Skeletal muscle tissue (tissue), 4 donors: ENCODE data around the gene CRYBG2. TPM values are rescaled to one million over a fixed set of nuclear protein-coding genes. Genes with fewer than 3 reads are reported as not detected.
"Not testable (repeated sequence)": the region's sequence is repeated elsewhere in the genome, so short reads cannot be mapped to it uniquely, and the experiment has no call there.

Source experiments
- H3K27ac ChIP-seq: one replicate; pipeline ENCODE4 v1.7.0; 2013; ENCODE audit warnings: mild to moderate bottlenecking, low read depth, low read length, inconsistent platforms
- H3K27me3 ChIP-seq, 3 donors: one replicate each; pipeline ENCODE4 v1.7.0; 2013; ENCODE audit warnings: low read length in 3 of 3; ENCODE audit not compliant: control insufficient read depth in 3 of 3, insufficient read depth in 3 of 3
- H3K36me3 ChIP-seq, 3 donors: one replicate each; pipeline ENCODE4 v1.7.0; 2013; ENCODE audit warnings: low read length in 3 of 3; ENCODE audit not compliant: control insufficient read depth in 3 of 3, insufficient read depth in 3 of 3
- H3K4me1 ChIP-seq, 3 donors: one replicate each; pipeline ENCODE4 v1.7.0; 2013; ENCODE audit warnings: low read length in 3 of 3, mild to moderate bottlenecking in 3 of 3; ENCODE audit not compliant: control insufficient read depth in 3 of 3, insufficient read depth in 3 of 3
- H3K4me3 ChIP-seq, 3 donors: one replicate each; pipeline ENCODE4 v1.7.0; 2013; ENCODE audit warnings: low read length in 3 of 3
- H3K9ac ChIP-seq, 3 donors: one replicate each; pipeline ENCODE4 v1.7.0; 2013; ENCODE audit warnings: low read length in 3 of 3, mild to moderate bottlenecking in 3 of 3, moderate library complexity in 2 of 3, low read depth in 1 of 3
- H3K9me3 ChIP-seq, 3 donors: one replicate each; pipeline ENCODE4 v1.7.0; 2013; ENCODE audit warnings: low read length in 3 of 3; ENCODE audit not compliant: control insufficient read depth in 3 of 3
- total RNA-seq: library from RNA; depleted of rRNA; stranded (reverse); fragments of >200 nt; gene quantifications from one replicate; pipeline ENCODE4 v1.2.3, GENCODE V29; 2014
- donor health status: Osteomylitis.

CRYBG2 gene
- total RNA-seq, 1 donor from 2014 or later, result not detected

DNA sequence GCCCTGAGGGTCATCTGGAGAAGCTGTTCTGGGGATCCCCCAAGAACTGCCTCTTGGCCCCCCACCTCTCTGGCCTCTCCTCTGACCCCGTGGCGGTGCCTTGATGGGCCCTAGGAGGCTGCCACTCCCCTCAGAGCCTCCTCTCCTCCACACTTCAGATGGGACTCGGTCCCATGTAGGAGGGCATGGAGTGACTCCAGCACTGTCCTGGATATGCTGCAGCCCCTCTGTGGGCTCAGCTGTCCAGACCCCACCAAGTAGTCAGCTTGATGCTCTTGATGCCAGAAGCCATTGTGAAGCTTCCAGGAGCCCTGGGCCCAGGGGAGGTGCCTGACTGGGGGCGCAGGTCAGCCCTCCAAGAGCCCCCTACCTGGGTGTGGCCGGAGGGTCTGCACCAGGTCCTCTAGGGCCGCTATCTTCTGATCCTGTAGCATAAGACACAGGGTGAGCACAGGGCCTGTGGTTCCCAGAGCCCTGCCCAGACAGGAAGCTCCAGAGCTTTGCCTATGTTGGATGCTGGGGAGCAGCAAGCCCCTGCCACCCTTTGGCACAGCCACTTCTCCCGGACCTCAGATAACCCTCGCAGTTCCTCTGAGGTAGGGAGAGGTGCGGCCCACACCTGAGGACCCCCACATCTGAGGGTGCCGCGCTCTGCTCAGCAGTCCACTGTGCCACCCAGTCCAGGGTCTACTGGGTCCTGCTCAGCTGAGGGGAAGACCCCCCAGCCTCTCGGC, 56.7 kb downstream of the CRYBG2 start:
- Histone ChIP-seq H3K4me3 (no peak overlapping the region), H3K9ac (no peak overlapping the region), H3K9me3 (no peaks in the 10 kb centered on the region), H3K27me3 (no peaks in the 10 kb centered on the region), H3K4me1 (peaks cover 0 to 4% (median 0%) of the 10 kb centered on the region in 3 donors), H3K27ac (no peak overlapping the region), H3K36me3 (peaks cover 0 to 2% (median 0%) of the 10 kb centered on the region in 3 donors)

DNA sequence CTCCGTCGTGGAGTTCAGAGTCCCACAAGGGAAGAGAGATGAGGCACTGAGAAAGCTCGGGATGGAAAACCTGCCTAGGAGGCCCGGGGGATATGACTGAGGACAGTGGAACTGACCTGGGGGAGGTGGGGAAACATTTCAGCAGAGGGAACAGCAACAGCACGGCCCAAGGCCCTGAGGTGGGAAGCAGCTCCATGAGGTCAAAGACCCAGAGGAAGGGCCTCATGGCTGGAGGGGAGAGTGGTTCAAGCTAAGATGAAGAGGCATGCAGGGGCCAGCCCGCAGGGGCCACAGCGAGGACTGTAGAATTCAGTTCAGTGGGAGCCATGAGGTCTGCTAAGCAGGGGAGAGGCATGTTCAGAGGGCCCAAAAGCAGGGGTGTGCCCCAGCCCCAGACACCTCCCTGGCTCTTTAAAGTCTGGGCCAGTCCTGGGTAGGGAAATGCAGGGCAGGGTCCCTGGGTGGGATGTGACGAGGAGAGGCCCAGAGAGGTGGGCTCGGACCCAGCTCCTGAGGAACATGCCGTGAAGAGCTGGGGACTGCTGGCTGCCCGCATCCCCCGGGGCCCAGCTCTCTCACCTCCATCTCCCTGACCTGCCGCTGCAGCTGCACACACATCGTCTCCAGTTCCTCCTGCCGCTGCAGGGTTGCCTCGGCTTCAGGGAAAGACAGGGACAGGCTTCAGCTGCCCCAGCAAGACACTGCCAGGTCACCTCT, 57.4 kb downstream of the CRYBG2 start:
- Histone ChIP-seq H3K9me3 (no peaks in the 10 kb centered on the region), H3K4me3 (no peak overlapping the region), H3K27ac (no peak overlapping the region), H3K9ac (no peak overlapping the region), H3K27me3 (no peaks in the 10 kb centered on the region), H3K36me3 (peaks cover 0 to 2% (median 0%) of the 10 kb centered on the region in 3 donors), H3K4me1 (peaks cover 1 to 7% (median 5%) of the 10 kb centered on the region in 3 donors)

DNA sequence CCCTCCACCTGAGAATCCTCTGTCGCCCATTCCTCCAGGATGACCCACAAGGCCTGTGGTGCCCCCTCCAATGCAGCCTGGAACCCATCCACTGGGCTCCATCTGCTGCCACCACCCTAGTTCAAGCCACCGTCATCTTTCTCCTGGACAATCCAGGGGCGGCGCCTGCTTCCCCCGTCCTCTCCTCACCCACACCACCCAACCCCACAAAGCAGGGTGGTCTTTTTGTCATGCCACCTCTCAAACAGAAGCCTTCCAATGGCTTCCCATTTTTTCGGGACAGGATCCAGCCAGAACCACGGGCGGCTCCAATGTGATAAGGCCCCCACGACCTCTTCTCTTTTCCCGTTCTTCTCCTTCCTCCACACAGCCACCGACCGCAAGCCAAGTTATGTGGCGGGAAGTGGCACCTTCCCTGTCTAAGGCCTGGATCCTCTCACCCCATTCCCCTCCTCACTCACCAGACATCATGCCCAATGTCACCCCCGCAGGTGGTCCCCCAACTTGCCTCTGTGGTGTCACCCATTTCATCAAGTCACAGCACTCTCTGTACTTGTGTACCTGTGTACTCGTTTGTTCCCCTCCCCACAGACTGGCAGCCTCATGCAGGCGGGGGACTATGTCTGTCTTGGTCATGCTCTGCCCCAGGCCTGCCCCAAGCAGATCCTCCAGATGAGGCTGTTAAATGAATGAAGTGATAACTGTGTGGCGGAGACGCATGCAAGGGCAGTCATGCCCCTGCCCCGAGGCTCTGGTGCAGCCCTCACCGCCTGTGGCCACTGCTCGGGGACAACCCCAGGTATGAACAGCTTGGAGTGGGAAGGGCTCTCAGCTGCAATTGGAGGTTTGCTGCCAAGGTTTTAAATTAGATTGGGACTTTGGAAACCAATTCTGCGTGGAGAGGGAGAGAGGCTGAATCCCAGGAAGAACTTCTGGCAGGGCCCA, 58.5 kb downstream of the CRYBG2 start:
- Histone ChIP-seq H3K4me1 (peaks cover 9 to 16% (median 11%) of the 10 kb centered on the region in 3 donors), H3K36me3 (no peaks in the 10 kb centered on the region), H3K27ac (no peak overlapping the region), H3K27me3 (no peaks in the 10 kb centered on the region), H3K9me3 (no peaks in the 10 kb centered on the region), H3K9ac (no peak overlapping the region), H3K4me3 (no peak overlapping the region)

DNA sequence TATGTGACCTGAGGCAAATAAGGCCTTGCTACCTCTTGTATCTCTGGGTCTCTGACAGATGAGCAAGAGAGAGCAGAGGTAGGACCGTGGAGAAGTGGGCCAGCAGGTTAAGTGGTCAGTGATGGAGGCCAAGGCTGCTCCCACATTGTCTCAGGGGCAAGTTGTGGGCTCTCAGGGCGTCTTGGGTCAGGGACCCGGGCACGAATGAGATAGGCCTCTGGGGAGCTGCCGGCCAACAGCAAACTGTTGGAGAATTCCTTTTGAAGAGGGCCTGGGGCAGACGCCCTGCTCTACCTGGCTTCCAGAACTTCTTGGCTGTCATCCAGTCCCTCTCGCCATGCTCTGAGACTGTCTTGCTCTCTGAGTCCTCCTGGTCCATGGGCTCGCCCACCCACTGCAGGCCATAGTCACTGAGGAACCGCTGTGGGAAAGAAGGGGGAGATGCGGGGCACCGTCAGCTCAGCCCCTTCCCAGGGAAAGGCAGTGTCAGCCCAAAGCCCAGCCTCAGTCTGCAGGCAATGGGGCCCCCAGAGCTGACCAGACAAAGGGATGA, 59.9 kb downstream of the CRYBG2 start:
- Histone ChIP-seq H3K4me3 (no peak overlapping the region), H3K27me3 (no peaks in the 10 kb centered on the region), H3K9ac (peak overlapping the region in 1 of 3 donors; percentile 23), H3K4me1 (peaks cover 14 to 31% (median 20%) of the 10 kb centered on the region in 3 donors), H3K9me3 (no peaks in the 10 kb centered on the region), H3K36me3 (no peaks in the 10 kb centered on the region), H3K27ac (no peak overlapping the region)

DNA sequence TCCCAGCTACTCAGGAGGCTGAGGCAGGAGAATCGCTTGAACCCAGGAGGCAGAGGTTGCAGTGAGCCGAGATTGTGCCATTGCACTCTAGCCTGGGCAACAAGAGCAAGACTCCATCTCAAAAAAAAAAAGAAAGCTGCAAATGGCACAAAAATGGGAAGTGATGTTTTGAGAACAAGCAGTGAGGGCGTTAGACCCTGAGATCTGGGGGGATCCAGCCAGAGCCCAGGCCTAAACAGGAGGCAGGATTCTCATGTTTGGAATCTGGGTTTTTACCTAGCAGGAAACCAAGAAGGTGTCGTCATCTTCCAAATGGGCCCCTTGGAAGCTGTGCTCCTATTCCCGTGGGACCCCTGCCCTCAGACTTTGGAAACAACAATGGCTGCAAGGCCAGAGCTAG, 61.2 kb downstream of the CRYBG2 start:
- H3K9ac ChIP-seq, H3K4me3 ChIP-seq, H3K27ac ChIP-seq, H3K9me3 ChIP-seq, H3K27me3 ChIP-seq, H3K36me3 ChIP-seq: not testable (repeated sequence)
- peaks cover 22 to 43% (median 23%) of the 10 kb centered on the region in 3 donors for H3K4me1 ChIP-seq

DNA sequence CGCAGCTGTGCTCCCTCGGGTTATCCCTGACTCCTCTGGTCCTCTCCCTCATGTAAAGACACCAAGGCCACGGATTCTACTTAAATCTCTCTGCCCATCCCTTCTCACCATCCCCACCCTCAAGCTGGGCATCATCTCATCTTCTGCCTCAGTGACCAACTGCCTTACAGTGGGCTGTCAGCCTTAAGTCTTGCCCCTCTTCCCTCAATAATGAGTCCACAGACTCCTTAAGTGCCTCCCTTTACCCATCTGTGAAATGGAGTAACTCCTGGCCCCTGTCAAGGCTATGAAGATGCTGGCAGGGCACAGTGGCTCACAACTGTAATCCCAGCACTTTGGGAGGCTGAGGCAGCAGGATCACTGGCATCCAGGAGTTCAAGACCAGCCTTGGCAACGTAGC, 62.0 kb downstream of the CRYBG2 start:
- Histone ChIP-seq H3K27ac (no peak overlapping the region), H3K4me1 (peaks cover 27 to 51% (median 31%) of the 10 kb centered on the region in 3 donors), H3K4me3 (no peak overlapping the region), H3K36me3 (no peaks in the 10 kb centered on the region), H3K9me3 (no peaks in the 10 kb centered on the region), H3K27me3 (no peaks in the 10 kb centered on the region), H3K9ac (no peak overlapping the region)

DNA sequence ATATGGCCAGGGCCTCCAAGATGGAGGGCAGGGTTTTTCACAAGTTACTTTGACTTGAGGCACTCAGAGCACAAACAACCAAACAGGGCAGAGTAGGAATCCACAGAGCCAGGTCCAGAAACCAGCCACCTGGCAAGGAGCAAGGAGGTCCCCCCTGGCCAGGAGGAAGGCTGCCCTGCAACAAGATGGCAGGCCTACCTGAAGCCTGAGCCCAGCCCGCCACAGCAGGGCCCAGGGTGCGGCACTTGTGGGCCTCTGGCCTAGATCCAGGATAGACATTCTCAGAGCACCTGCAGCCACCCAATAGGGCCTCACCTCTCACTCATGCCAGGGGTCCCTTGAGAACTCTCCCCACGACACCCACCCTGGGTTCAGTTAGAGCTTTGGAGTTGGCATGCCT, 62.5 kb downstream of the CRYBG2 start:
- Histone ChIP-seq H3K9ac (no peak overlapping the region), H3K27ac (no peak overlapping the region), H3K36me3 (no peaks in the 10 kb centered on the region), H3K9me3 (no peaks in the 10 kb centered on the region), H3K4me3 (no peak overlapping the region), H3K4me1 (peaks cover 30 to 55% (median 34%) of the 10 kb centered on the region in 3 donors), H3K27me3 (no peaks in the 10 kb centered on the region)

DNA sequence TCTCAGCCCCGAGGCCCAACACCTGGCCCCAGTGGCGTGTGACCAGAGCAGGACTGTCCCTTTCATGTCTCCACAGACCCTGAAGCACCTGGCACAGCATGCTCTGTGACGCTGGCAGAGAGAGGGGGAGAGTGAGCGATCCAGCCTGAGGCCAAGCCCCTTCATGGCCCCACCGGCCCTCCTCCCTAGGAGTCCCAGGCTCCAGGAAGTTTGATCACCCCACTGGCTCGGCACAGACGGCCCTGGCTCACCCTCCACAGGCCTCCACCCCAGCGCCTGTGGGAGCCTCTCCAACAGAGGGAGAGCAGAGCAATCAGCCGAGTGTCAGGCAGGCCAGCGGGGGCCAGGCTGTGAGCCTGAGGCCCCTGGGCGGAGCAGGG, 63.1 kb downstream of the CRYBG2 start:
- Histone ChIP-seq H3K4me1 (peaks cover 35 to 60% (median 39%) of the 10 kb centered on the region in 3 donors), H3K27ac (peak overlapping the region; percentile 45), H3K9ac (peak overlapping the region in 2 of 3 donors; percentile 3 to 25), H3K4me3 (no peak overlapping the region), H3K27me3 (no peaks in the 10 kb centered on the region), H3K9me3 (no peaks in the 10 kb centered on the region), H3K36me3 (no peaks in the 10 kb centered on the region)

DNA sequence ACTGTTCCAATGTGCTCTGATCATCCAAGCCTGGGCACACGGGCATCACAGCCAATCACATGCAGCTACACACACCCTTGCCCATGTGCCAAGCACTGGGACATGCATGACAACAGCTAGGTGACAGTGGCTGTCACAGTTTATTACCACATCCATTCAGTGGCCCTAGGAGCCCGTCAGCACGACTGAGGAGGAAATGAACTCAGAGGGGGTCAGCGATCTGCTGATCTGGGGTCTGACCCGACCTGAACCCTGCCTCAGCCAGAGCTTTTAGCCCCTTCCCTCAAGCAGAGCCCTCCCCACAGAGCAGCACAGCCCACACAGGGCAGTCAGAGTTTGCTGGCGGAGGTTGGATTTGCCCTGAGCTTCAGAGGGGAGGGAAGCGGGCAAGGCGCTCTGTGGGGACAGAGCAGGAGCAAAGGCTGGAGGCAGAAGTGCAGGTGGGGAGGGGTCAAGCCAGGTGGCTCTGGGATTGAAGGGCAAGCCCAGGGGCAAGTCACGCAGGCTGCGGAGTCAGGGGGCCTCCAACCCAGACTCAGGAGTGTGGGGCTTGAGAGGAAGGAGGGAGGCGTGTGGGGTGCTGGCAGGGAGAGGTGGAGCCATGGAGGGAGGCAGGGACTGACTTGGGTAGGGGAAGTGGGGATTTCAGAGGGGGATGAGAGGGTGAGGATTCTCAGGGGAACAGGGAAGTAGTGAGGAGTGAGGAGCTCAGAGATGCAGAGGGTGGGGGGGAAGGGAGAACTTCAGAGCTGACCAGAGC, 63.6 kb downstream of the CRYBG2 start:
- H3K4me1 ChIP-seq, result peaks cover 41 to 66% (median 45%) of the 10 kb centered on the region in 3 donors

More for the DNA sequence above, 63.6 kb downstream of the CRYBG2 start:
- Histone ChIP-seq H3K27me3 (no peaks in the 10 kb centered on the region), H3K9me3 (no peaks in the 10 kb centered on the region), H3K4me3 (no peak overlapping the region), H3K9ac (peak overlapping the region in 2 of 3 donors; percentile 3 to 45), H3K27ac (peak overlapping the region; percentile 45), H3K36me3 (no peaks in the 10 kb centered on the region)
